ENCODE measurements around the gene HMGN5.
A peak's percentile ranks its signal among the peaks of the same experiment; 100 is the strongest.

The HMGN5 gene, protein sequence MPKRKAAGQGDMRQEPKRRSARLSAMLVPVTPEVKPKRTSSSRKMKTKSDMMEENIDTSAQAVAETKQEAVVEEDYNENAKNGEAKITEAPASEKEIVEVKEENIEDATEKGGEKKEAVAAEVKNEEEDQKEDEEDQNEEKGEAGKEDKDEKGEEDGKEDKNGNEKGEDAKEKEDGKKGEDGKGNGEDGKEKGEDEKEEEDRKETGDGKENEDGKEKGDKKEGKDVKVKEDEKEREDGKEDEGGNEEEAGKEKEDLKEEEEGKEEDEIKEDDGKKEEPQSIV

DNA sequence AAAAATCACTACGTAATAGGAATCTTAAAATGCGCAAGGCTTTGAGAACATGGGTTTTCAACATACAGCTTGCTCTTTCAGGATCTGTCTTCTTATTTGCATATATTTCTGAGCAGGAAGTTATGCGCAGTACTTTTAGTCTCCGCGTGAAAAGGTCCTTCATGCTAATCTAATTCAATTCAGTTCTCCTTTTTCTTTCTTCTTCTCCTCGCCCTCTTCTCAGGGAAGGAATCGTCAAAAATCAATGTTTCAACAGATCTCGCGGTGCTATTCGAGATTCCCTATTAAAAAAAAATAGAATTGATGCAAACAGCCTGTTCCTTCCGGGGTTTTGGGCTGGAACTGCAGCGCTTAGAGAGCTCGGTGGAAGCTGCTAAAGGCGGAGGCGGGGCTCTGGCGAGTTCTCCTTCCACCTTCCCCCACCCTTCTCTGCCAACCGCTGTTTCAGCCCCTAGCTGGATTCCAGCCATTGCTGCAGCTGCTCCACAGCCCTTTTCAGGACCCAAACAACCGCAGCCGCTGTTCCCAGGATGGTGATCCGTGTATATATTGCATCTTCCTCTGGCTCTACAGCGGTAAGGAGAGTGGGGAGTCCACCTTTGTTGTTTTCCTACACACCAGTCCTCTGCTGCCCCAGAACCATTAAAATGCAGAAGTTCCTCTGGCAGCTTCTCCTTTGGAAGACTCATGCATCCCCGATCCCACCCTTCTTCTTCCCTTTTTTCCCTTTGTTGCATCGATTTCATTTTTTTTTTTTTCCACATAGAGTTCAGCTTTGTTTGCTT lies at the start of gene HMGN5, which contains the start of gene SH3BGRL:
Gene HMGN5 (minus strand): TSS at position 243 of the 785 bp plus-strand sequence. CDS start 80,364 bp downstream, outside the sequence.
Gene SH3BGRL (plus strand): TSS at position 432 of the 785 bp plus-strand sequence. CDS start 99 bp downstream, at position 531.
- H3K9me3 ChIP-seq = peaks cover 5% of the 10 kb centered on the region; the same call in 1 of the 2 replicates
- H3K4me3 ChIP-seq = peak within 1 kb of the TSS; percentile 72
- H4K20me1 ChIP-seq = no peaks in the 10 kb centered on the region
- H3K27me3 ChIP-seq = peaks cover 43% of the 10 kb centered on the region
- no peak for TF ChIP-seq Cebpa-rat (IDR thresholded peaks at IDR 0.05)
- peak within 1 kb of the TSS; percentile 74 for H3K27ac ChIP-seq
- peak within 1 kb of the TSS; percentile 78 for H3K9ac ChIP-seq
- H3K4me2 ChIP-seq = peak within 1 kb of the TSS; percentile 72
- no peaks in the 10 kb centered on the region for H3K4me1 ChIP-seq
- no peaks in the 10 kb centered on the region for H3K36me3 ChIP-seq

DNA sequence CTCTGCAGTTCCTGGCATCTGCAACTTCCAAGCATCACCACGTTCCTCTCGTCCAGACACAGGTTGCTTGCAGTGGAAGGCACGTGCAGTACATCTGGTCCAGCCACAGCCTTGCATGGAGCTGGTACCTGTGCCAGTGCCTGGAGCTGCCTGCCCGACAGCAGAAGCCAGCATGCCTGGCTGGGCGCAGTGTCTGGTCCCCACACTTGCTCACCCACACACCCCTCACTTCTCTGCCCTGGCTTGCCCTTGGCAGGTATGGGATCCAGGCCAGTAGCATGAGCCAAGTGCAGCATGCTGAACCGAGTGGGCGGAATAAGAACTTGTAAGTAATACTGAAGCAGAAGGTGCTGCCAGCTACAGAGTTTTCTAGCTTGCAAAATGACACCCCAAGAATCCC lies 40.0 kb upstream of the HMGN5 start:
- peaks cover 18% of the 10 kb centered on the region; the same call in 1 of the 2 replicates for H4K20me1 ChIP-seq
- H3K36me3 ChIP-seq = peaks cover 36% of the 10 kb centered on the region

DNA sequence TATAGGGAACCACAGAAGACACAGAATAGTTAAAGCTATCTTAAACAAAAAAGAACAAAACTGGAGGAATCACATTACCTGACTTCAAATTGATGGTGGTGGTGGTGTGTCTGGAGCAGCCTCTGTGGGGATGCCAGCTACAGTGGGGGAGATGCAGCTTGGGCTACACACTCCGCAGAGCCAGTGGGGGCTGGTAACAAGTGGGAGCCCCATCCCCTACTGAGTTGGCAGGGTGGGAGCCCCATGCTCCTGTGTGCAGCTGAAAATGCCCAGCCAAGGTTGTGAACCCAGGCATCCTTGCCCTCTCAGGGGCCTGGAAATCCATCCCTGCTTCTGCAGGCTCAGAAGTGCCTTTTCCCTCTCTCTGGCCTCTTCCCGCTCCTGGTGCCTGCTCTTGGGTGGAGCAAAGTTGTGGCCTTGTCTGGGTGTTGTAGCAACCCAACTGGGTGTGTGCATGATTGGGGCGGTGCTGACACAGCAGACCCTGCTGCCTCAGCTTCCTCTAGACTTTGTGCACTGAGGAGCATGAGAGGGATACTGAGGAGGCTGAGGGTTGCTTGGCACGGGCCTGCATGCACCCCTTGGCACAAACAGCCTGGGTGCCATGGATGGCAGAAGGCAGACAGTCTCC lies 39.1 kb upstream of the HMGN5 start:
- H3K36me3 ChIP-seq = peaks cover 38% of the 10 kb centered on the region
- H3K27ac ChIP-seq = no peak overlapping the region
- H3K9ac ChIP-seq = no peak overlapping the region
- peaks cover 55% of the 10 kb centered on the region for H3K9me3 ChIP-seq
- H3K4me3 ChIP-seq = peak overlapping the region; percentile 25; the same call in 1 of the 2 replicates
- no peaks in the 10 kb centered on the region for H3K4me1 ChIP-seq
- H3K4me2 ChIP-seq = no peak overlapping the region
- TF ChIP-seq Cebpa-rat (IDR thresholded peaks at IDR 0.05) = no peak
- H4K20me1 ChIP-seq = peaks cover 18% of the 10 kb centered on the region; the same call in 1 of the 2 replicates
- H3K27me3 ChIP-seq = peaks cover 69% of the 10 kb centered on the region

More for the DNA sequence above, 40.0 kb upstream of the HMGN5 start:
- H3K4me3 ChIP-seq = 0 out of 2 replicates have a peak overlapping the region, but pooled peaks have one; percentile 25
- no peak overlapping the region for H3K4me2 ChIP-seq
- H3K27ac ChIP-seq = no peak overlapping the region
- peaks cover 55% of the 10 kb centered on the region for H3K9me3 ChIP-seq
- peaks cover 63% of the 10 kb centered on the region for H3K27me3 ChIP-seq
- H3K4me1 ChIP-seq = no peaks in the 10 kb centered on the region
- TF ChIP-seq Cebpa-rat (IDR thresholded peaks at IDR 0.05) = no peak
- no peak overlapping the region for H3K9ac ChIP-seq

GRCh38 chrX:81238166-81238565 lies 36.5 kb upstream of the HMGN5 start:
- no peak overlapping the region for H3K4me3 ChIP-seq
- H3K27me3 ChIP-seq = peaks cover 84% of the 10 kb centered on the region
- no peak overlapping the region for H3K27ac ChIP-seq
- peaks cover 38% of the 10 kb centered on the region for H3K36me3 ChIP-seq
- no peak overlapping the region for H3K9ac ChIP-seq
- H3K4me1 ChIP-seq = no peaks in the 10 kb centered on the region
- peaks cover 13% of the 10 kb centered on the region for H4K20me1 ChIP-seq
- no peak for TF ChIP-seq Cebpa-rat (IDR thresholded peaks at IDR 0.05)
- H3K9me3 ChIP-seq = peaks cover 55% of the 10 kb centered on the region
- H3K4me2 ChIP-seq = no peak overlapping the region

DNA sequence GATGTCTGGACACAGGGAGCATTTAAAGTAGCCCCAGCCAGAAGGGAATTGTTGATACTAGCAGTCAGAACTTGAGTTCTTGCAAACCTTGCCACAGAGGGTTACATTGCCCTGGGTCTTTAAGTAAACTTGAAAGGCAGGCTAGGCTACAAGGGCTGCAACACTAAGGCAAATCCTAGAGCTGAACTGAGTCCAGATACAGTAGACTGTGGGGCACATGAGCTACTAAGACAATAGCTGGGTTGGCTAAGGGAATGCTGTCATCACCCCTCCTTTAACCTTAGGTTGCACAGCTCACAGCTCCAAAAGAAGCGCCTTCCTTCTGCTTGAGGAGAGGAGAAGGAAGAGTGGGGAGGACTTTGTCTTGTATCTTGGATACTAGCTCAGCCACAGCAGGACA lies 35.8 kb upstream of the HMGN5 start:
- Histone ChIP-seq H4K20me1 (peaks cover 20% of the 10 kb centered on the region), H3K27me3 (peaks cover 82% of the 10 kb centered on the region), H3K27ac (no peak overlapping the region), H3K36me3 (peaks cover 38% of the 10 kb centered on the region), H3K9ac (no peak overlapping the region), H3K4me3 (no peak overlapping the region), H3K9me3 (peaks cover 53% of the 10 kb centered on the region), H3K4me2 (no peak overlapping the region), H3K4me1 (no peaks in the 10 kb centered on the region)
- no peak for TF ChIP-seq Cebpa-rat (IDR thresholded peaks at IDR 0.05)

DNA sequence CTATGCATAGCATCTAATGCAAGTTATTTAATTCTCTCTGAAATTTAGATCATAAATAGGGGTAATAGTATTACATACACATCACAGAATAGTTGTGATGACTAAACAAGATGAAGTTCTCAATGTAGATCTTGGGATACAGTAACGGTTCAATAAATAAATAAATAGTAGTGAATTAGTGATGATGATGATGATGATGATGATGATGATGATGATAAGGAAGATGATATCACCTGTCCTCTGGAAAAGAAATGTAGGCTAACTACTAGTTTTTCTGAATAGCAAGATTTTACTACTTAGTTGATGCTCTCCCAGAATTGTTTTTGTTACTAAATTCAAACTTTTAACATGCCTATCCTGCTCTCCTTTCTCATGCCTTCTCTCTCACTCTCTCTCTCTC lies 30.5 kb upstream of the HMGN5 start:
- TF ChIP-seq Cebpa-rat (IDR thresholded peaks at IDR 0.05) = no peak
- no peak overlapping the region for H3K9ac ChIP-seq
- H3K27ac ChIP-seq = no peak overlapping the region
- H3K27me3 ChIP-seq = peaks cover 73% of the 10 kb centered on the region
- H3K4me1 ChIP-seq = no peaks in the 10 kb centered on the region
- peaks cover 63% of the 10 kb centered on the region for H4K20me1 ChIP-seq
- peaks cover 6% of the 10 kb centered on the region for H3K36me3 ChIP-seq
- no peak overlapping the region for H3K4me3 ChIP-seq
- no peak overlapping the region for H3K4me2 ChIP-seq
- peaks cover 2% of the 10 kb centered on the region; the same call in 1 of the 2 replicates for H3K9me3 ChIP-seq

GRCh38 chrX:81231476-81231875 lies 29.8 kb upstream of the HMGN5 start:
- TF ChIP-seq Cebpa-rat (IDR thresholded peaks at IDR 0.05) = no peak
- peaks cover 63% of the 10 kb centered on the region for H4K20me1 ChIP-seq
- H3K4me2 ChIP-seq = no peak overlapping the region
- H3K9me3 ChIP-seq = no peaks in the 10 kb centered on the region; the same call in 1 of the 2 replicates
- no peak overlapping the region for H3K4me3 ChIP-seq
- H3K4me1 ChIP-seq = no peaks in the 10 kb centered on the region
- H3K36me3 ChIP-seq = no peaks in the 10 kb centered on the region
- H3K27ac ChIP-seq = no peak overlapping the region
- peaks cover 69% of the 10 kb centered on the region for H3K27me3 ChIP-seq
- H3K9ac ChIP-seq = no peak overlapping the region

GRCh38 chrX:81229901-81230300 lies 28.2 kb upstream of the HMGN5 start:
- no peak for TF ChIP-seq Cebpa-rat (IDR thresholded peaks at IDR 0.05)
- Histone ChIP-seq H4K20me1 (peaks cover 63% of the 10 kb centered on the region), H3K9me3 (no peaks in the 10 kb centered on the region; the same call in 1 of the 2 replicates), H3K4me2 (no peak overlapping the region), H3K27me3 (peaks cover 57% of the 10 kb centered on the region), H3K27ac (no peak overlapping the region), H3K36me3 (no peaks in the 10 kb centered on the region), H3K9ac (no peak overlapping the region), H3K4me1 (no peaks in the 10 kb centered on the region), H3K4me3 (no peak overlapping the region)

DNA sequence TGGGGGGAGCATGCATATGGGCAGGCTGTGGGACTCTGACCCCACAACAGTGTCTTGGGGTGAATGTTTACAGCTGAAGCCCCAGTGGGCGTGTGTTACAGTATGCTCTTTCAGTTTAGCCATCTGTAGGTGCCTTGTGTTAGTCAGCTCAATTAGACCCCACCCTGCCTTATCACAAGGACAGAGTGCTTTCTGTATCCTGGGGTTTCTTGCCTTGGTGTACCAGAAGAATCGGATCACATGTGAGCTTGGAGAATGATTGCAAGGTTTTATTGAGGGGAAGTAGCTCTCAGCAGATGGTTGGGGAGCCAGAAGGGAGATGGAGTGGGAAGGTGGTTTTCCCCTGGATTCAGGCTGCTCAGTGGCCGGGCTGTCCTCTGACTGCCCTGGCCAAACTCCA lies 27.5 kb upstream of the HMGN5 start:
- Histone ChIP-seq H3K27ac (no peak overlapping the region), H3K9ac (no peak overlapping the region), H3K9me3 (no peaks in the 10 kb centered on the region; the same call in 1 of the 2 replicates), H3K4me1 (no peaks in the 10 kb centered on the region), H3K36me3 (no peaks in the 10 kb centered on the region), H3K4me3 (no peak overlapping the region), H3K4me2 (no peak overlapping the region), H3K27me3 (peaks cover 51% of the 10 kb centered on the region), H4K20me1 (peaks cover 59% of the 10 kb centered on the region)
- no peak for TF ChIP-seq Cebpa-rat (IDR thresholded peaks at IDR 0.05)

All from BLaER1 (cell line).